Ishikawa (cell line): Measurements from ENCODE around the gene CPA4.

Experiments
- CEBPB ChIP-seq: IDR thresholded peaks from 2 replicates; pipeline ENCODE4 v1.6.1; 2012
- MAX ChIP-seq: IDR thresholded peaks from 2 replicates; pipeline ENCODE4 v1.6.1; 2012
- TAF1 ChIP-seq: IDR thresholded peaks from 2 replicates; pipeline ENCODE4 v1.6.1; 2012; ENCODE audit warnings: low read depth, mild to moderate bottlenecking
- ZBTB7A ChIP-seq: IDR thresholded peaks from 2 replicates; pipeline ENCODE4 v1.6.1; 2012; ENCODE audit warnings: low read depth

- TF ChIP-seq TAF1 (no peak), CEBPB (no peak), MAX (no peak), ZBTB7A (no peak)
Observed at GRCh38 chr7:130369110-130369711, 76.2 kb downstream of the CPA4 start.
